GM23338 (cell line): ENCODE results near the gene TMEM273. TPM values are rescaled to one million over a fixed set of nuclear protein-coding genes. Genes with fewer than 3 reads are reported as not detected.

Experiments
- ATAC-seq: fragments of 200-7000 bp; cut with Tn5 transposase; 3 replicates; pipeline ENCODE4 v1.9.1; 2020
- DNase-seq: peaks from one replicate; pipeline ENCODE4 v3.0.0-alpha.2; 2015; ENCODE audit warnings: low spot score
- H2AFZ ChIP-seq: fragments of 200-600 bp; sonication (generic); 2 replicates; pipeline ENCODE4 v1.8.0; 2016; ENCODE audit warnings: antibody characterized with exemption, mild to moderate bottlenecking, moderate library complexity
- H3F3A ChIP-seq: fragments of 200-600 bp; sonication (generic); replicated peaks from 2 replicates; pipeline ENCODE4 v1.8.0; 2017; ENCODE audit warnings: antibody characterized with exemption, mixed run types, low read depth
- H3K27ac ChIP-seq: fragments of 200-600 bp; sonication (generic); 2 replicates; pipeline ENCODE4 v1.6.1; 2016; ENCODE audit warnings: low read depth
- H3K27me3 ChIP-seq: fragments of 200-600 bp; sonication (generic); 2 replicates; pipeline ENCODE4 v1.8.0; 2016; ENCODE audit warnings: mild to moderate bottlenecking, mixed run types, moderate library complexity; ENCODE audit not compliant: insufficient read depth
- H3K36me3 ChIP-seq: fragments of 200-600 bp; sonication (generic); 2 replicates; pipeline ENCODE4 v1.8.0; 2016; ENCODE audit warnings: mild to moderate bottlenecking; ENCODE audit not compliant: insufficient read depth
- H3K4me1 ChIP-seq: fragments of 200-600 bp; sonication (generic); 2 replicates; pipeline ENCODE4 v1.8.0; 2016; ENCODE audit warnings: mild to moderate bottlenecking, moderate library complexity; ENCODE audit not compliant: insufficient read depth
- H3K4me2 ChIP-seq: fragments of 200-600 bp; sonication (generic); 2 replicates; pipeline ENCODE4 v1.7.1; 2017; ENCODE audit warnings: mixed run types
- H3K4me3 ChIP-seq: fragments of 200-600 bp; sonication (generic); 2 replicates; pipeline ENCODE4 v1.6.1; 2016; ENCODE audit warnings: mixed run types
- H3K79me2 ChIP-seq: fragments of 200-600 bp; sonication (generic); replicated peaks from 2 replicates; pipeline ENCODE4 v1.8.0; 2017; ENCODE audit warnings: mild to moderate bottlenecking; ENCODE audit not compliant: insufficient read depth
- H3K9me2 ChIP-seq: fragments of 200-600 bp; sonication (generic); 2 replicates; pipeline ENCODE4 v1.8.0; 2017; ENCODE audit not compliant: insufficient read depth
- H4K20me1 ChIP-seq: fragments of 200-600 bp; sonication (generic); replicated peaks from 2 replicates; pipeline ENCODE4 v1.8.0; 2017; ENCODE audit warnings: mild to moderate bottlenecking; ENCODE audit not compliant: insufficient read depth
- H3K27ac Mint-ChIP-seq: 2 replicates; pipeline ENCODE4 v1.8.0; 2020; ENCODE audit warnings: inconsistent platforms, mild to moderate bottlenecking, moderate library complexity, mixed read lengths
- H3K27me3 Mint-ChIP-seq: 3 replicates; pipeline ENCODE4 v1.8.0; 2022; ENCODE audit warnings: low read depth, mild to moderate bottlenecking, moderate library complexity, mixed read lengths, inconsistent platforms; ENCODE audit not compliant: insufficient read depth, poor library complexity
- H3K36me3 Mint-ChIP-seq: 3 replicates; pipeline ENCODE4 v1.8.0; 2021; ENCODE audit warnings: low read depth, mild to moderate bottlenecking, inconsistent platforms, moderate library complexity, mixed read lengths
- H3K4me1 Mint-ChIP-seq: 3 replicates; pipeline ENCODE4 v1.8.0; 2020; ENCODE audit warnings: mild to moderate bottlenecking, inconsistent platforms, mixed read lengths
- H3K4me3 Mint-ChIP-seq: 3 replicates; pipeline ENCODE4 v1.8.0; 2021; ENCODE audit warnings: moderate library complexity, mild to moderate bottlenecking, inconsistent platforms, mixed read lengths
- H3K9me3 Mint-ChIP-seq: 3 replicates; pipeline ENCODE4 v1.8.0; 2020; ENCODE audit warnings: moderate library complexity, mild to moderate bottlenecking, inconsistent platforms, mixed read lengths
- EZH2phosphoT487 ChIP-seq: fragments of 200-600 bp; sonication (generic); IDR thresholded peaks from one replicate; pipeline ENCODE4 v1.8.1; 2018; ENCODE audit warnings: antibody characterized with exemption; ENCODE audit not compliant: unreplicated experiment
- polyA plus RNA-seq: library from polyadenylated mRNA; unstranded; fragments of >200 nt; fragmentation: Nextera tagmentation; extraction: Ambion mirVana; gene quantifications from 2 replicates; pipeline ENCODE4 v1.2.1, GENCODE V29; 2016
- total RNA-seq: library from RNA; depleted of rRNA; stranded (reverse); fragments of >200 nt; shearing (Covaris generic); gene quantifications from 2 replicates; pipeline ENCODE4 v1.2.3, GENCODE V29; 2014
- TF ChIP-seq, protein P1 (sequence below): IDR thresholded peaks from one replicate; pipeline ENCODE4 v1.6.1; 2018; ENCODE audit warnings: antibody characterized with exemption; ENCODE audit not compliant: unreplicated experiment
- TF ChIP-seq, protein P2 (sequence below): IDR thresholded peaks from 2 replicates; pipeline ENCODE4 v1.6.1; 2016; ENCODE audit warnings: antibody characterized with exemption

The TMEM273 gene
- total and polyA plus RNA-seq, 2 experiments from 2014 or later: not detected

DNA sequence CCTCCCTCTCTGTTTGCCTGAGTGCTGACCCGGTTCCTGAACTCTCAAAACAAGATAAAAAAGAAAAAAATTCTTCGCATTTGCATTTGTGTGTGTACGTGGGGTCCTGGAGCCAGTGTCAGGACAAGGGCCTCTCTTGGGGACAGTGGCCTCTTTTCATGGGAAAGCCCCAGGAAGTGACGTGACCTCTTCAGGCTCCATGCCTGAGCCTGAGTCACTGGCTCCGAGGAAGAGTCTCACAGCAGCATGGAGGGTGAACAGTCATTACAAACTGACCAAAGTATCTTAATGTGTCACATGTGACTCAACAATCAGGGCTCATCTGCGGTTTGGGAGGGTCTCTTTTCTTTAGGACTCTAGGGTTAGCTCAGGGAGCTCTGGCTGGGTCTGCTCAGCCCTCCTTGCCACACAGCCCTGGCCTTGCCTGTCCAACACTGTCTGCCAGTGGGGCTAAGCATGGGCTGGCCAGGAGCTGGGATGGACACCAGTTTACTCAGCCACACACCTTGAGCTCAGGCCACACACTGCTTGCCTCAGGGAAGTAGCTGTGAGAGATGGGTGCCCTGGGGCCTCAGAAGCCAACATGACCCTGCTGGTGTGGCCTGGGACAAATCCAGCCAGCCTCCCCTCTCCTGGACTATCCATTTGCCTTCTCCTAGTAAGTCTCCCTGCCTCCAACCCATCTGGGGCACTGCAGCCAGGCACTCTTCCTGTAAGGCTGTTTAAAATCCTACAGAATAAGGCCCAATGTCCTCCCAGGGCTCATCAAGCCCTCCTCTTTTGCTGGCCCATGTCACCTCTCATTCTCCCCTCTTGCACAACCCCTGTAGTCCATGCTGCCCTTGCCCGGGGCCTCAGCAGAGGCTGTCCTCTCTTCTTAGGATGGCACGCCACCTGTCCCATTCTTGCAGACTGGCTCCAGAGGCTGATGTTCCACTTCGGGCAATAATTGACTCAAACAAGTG, 10.5 kb downstream of the TMEM273 start (continued):
- TF ChIP-seq, protein P1, sequence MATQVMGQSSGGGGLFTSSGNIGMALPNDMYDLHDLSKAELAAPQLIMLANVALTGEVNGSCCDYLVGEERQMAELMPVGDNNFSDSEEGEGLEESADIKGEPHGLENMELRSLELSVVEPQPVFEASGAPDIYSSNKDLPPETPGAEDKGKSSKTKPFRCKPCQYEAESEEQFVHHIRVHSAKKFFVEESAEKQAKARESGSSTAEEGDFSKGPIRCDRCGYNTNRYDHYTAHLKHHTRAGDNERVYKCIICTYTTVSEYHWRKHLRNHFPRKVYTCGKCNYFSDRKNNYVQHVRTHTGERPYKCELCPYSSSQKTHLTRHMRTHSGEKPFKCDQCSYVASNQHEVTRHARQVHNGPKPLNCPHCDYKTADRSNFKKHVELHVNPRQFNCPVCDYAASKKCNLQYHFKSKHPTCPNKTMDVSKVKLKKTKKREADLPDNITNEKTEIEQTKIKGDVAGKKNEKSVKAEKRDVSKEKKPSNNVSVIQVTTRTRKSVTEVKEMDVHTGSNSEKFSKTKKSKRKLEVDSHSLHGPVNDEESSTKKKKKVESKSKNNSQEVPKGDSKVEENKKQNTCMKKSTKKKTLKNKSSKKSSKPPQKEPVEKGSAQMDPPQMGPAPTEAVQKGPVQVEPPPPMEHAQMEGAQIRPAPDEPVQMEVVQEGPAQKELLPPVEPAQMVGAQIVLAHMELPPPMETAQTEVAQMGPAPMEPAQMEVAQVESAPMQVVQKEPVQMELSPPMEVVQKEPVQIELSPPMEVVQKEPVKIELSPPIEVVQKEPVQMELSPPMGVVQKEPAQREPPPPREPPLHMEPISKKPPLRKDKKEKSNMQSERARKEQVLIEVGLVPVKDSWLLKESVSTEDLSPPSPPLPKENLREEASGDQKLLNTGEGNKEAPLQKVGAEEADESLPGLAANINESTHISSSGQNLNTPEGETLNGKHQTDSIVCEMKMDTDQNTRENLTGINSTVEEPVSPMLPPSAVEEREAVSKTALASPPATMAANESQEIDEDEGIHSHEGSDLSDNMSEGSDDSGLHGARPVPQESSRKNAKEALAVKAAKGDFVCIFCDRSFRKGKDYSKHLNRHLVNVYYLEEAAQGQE: no peak
- TF ChIP-seq, protein P2, sequence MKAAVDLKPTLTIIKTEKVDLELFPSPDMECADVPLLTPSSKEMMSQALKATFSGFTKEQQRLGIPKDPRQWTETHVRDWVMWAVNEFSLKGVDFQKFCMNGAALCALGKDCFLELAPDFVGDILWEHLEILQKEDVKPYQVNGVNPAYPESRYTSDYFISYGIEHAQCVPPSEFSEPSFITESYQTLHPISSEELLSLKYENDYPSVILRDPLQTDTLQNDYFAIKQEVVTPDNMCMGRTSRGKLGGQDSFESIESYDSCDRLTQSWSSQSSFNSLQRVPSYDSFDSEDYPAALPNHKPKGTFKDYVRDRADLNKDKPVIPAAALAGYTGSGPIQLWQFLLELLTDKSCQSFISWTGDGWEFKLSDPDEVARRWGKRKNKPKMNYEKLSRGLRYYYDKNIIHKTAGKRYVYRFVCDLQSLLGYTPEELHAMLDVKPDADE: no peak
- no peak for TF ChIP-seq EZH2phosphoT487

DNA sequence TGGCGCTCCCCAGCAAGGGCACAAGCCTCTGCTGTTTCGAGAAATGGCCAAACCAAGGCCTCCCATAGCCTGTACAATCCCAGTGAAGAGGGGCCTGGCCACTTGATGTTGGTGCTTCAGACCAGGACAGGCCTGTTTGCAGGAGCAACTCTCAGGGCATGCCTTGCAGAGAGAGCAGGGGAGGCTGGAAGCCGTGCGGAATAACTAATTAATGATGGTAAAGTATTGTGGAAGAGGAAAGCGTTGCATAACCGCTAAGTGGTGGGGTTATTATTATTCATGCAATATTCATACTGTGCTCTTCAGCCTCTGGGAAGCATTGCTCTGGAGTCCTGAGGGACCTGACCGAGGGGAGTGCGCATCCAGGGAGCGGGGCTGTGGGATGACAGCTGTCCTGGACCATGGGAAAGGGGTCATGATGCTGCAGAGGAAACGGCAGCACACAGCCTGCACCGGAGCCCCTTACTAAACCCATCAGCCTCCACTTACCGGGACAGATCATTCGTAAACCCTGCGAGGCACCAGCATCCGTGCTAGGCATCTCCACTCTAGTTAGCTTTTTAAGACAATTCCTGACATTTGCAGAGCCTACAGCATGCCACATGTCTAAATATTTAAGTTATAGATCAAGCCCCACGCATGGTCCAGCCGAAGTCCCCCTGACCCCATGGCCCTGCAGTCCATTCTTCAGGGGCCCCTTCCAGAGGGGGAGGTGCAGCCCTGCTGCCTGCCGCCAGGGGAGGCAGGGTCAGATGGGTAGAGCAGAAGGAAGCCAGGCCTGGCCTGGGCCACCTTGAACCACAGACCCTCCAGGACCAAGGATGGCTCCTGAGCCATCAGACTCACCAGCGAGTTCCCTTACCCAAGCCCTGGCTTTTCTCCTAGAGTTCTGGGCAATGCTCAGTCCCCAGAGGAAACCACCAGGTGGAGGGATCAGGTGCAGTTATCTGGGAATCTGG, 11.6 kb downstream of the TMEM273 start:
- H3K27ac Mint-ChIP-seq: no peak overlapping the region
- H3F3A ChIP-seq: no peaks in the 10 kb centered on the region
- no peaks in the 10 kb centered on the region for H3K4me1 ChIP-seq
- H3K27me3 ChIP-seq: no peaks in the 10 kb centered on the region
- no peaks in the 10 kb centered on the region for H4K20me1 ChIP-seq
- no peaks in the 10 kb centered on the region for H3K36me3 Mint-ChIP-seq
- H3K27me3 Mint-ChIP-seq: no peaks in the 10 kb centered on the region
- no peaks in the 10 kb centered on the region for H3K9me3 Mint-ChIP-seq
- H3K9me2 ChIP-seq: no peaks in the 10 kb centered on the region
- ATAC-seq (no peak; the same call in 2 of the 3 replicates), DNase-seq (no peak)
- H3K4me1 Mint-ChIP-seq: peaks cover 8% of the 10 kb centered on the region; the same call in 2 of the 3 replicates
- no peak overlapping the region for H3K4me2 ChIP-seq
- no peak overlapping the region for H3K27ac ChIP-seq
- no peak overlapping the region for H3K4me3 Mint-ChIP-seq
- TF ChIP-seq, protein P2: no peak
- H2AFZ ChIP-seq: no peak overlapping the region
- H3K36me3 ChIP-seq: no peaks in the 10 kb centered on the region
- no peak overlapping the region for H3K4me3 ChIP-seq
- H3K79me2 ChIP-seq: no peaks in the 10 kb centered on the region
